ENCODE data around the gene FBN2. TPM values are rescaled to one million over a fixed set of nuclear protein-coding genes. Genes with fewer than 3 reads are reported as not detected.

FBN2 gene
- total RNA-seq, 1 donor from 2014 or later: 1,151 TPM

- no peak for DNase-seq (ENCODE audit: extremely low spot score, unreplicated experiment)
- peaks cover 23% of the 10 kb centered on the region for H3K36me3 Mint-ChIP-seq (ENCODE audit: unreplicated experiment)
- no peak for TF ChIP-seq CTCF (IDR thresholded peaks at IDR 0.05)
- peaks cover 25% of the 10 kb centered on the region for H3K4me1 Mint-ChIP-seq (ENCODE audit: unreplicated experiment)
- H3K4me3 Mint-ChIP-seq (ENCODE audit: unreplicated experiment): no peak overlapping the region
- no peaks in the 10 kb centered on the region for H3K9me3 Mint-ChIP-seq (ENCODE audit: unreplicated experiment)
- no peaks in the 10 kb centered on the region for H3K27me3 Mint-ChIP-seq (ENCODE audit: unreplicated experiment)
- no peak overlapping the region for H3K27ac Mint-ChIP-seq (ENCODE audit: unreplicated experiment)
Observed at GRCh38 chr5:128252196-128252595, 285.8 kb downstream of the FBN2 start.

GRCh38 chr5:128245974-128246373 lies 292.1 kb downstream of the FBN2 start:
- Mint-ChIP-seq H3K36me3 (ENCODE audit: unreplicated experiment) (no peaks in the 10 kb centered on the region), H3K9me3 (ENCODE audit: unreplicated experiment) (no peaks in the 10 kb centered on the region), H3K27me3 (ENCODE audit: unreplicated experiment) (no peaks in the 10 kb centered on the region), H3K4me1 (ENCODE audit: unreplicated experiment) (peaks cover 8% of the 10 kb centered on the region), H3K27ac (ENCODE audit: unreplicated experiment) (no peak overlapping the region), H3K4me3 (ENCODE audit: unreplicated experiment) (no peak overlapping the region)
- no peak for TF ChIP-seq CTCF (IDR thresholded peaks at IDR 0.05)
- DNase-seq (ENCODE audit: extremely low spot score, unreplicated experiment): no peak

GRCh38 chr5:128243958-128244582 lies 294.0 kb downstream of the FBN2 start:
- no peak overlapping the region for H3K4me3 Mint-ChIP-seq (ENCODE audit: unreplicated experiment)

GRCh38 chr5:128241051-128241695 lies 296.9 kb downstream of the FBN2 start:
- peaks cover 22% of the 10 kb centered on the region for H3K4me1 Mint-ChIP-seq (ENCODE audit: unreplicated experiment)
- no peaks in the 10 kb centered on the region for H3K9me3 Mint-ChIP-seq (ENCODE audit: unreplicated experiment)
- no peak for DNase-seq (ENCODE audit: extremely low spot score, unreplicated experiment)
- H3K27me3 Mint-ChIP-seq (ENCODE audit: unreplicated experiment): peaks cover 4% of the 10 kb centered on the region
- no peaks in the 10 kb centered on the region for H3K36me3 Mint-ChIP-seq (ENCODE audit: unreplicated experiment)
- TF ChIP-seq CTCF (IDR thresholded peaks at IDR 0.05): no peak
- H3K4me3 Mint-ChIP-seq (ENCODE audit: unreplicated experiment): no peak overlapping the region
- no peak overlapping the region for H3K27ac Mint-ChIP-seq (ENCODE audit: unreplicated experiment)

More at GRCh38 chr5:128243958-128244582, 294.0 kb downstream of the FBN2 start:
- DNase-seq (ENCODE audit: extremely low spot score, unreplicated experiment): no peak
- Mint-ChIP-seq H3K36me3 (ENCODE audit: unreplicated experiment) (no peaks in the 10 kb centered on the region), H3K27ac (ENCODE audit: unreplicated experiment) (no peak overlapping the region), H3K9me3 (ENCODE audit: unreplicated experiment) (no peaks in the 10 kb centered on the region), H3K27me3 (ENCODE audit: unreplicated experiment) (no peaks in the 10 kb centered on the region), H3K4me1 (ENCODE audit: unreplicated experiment) (peaks cover 10% of the 10 kb centered on the region)
- no peak for TF ChIP-seq CTCF (IDR thresholded peaks at IDR 0.05)

- no peak for TF ChIP-seq CTCF (IDR thresholded peaks at IDR 0.05)
- DNase-seq (ENCODE audit: extremely low spot score, unreplicated experiment): no peak
- Mint-ChIP-seq H3K4me3 (ENCODE audit: unreplicated experiment) (no peak overlapping the region), H3K27ac (ENCODE audit: unreplicated experiment) (no peak overlapping the region), H3K9me3 (ENCODE audit: unreplicated experiment) (no peaks in the 10 kb centered on the region), H3K27me3 (ENCODE audit: unreplicated experiment) (peaks cover 4% of the 10 kb centered on the region), H3K36me3 (ENCODE audit: unreplicated experiment) (no peaks in the 10 kb centered on the region), H3K4me1 (ENCODE audit: unreplicated experiment) (peaks cover 24% of the 10 kb centered on the region)
Observed at GRCh38 chr5:128237546-128237945, 300.5 kb downstream of the FBN2 start.
